ENCODE measurements around the gene CREB5. TPM values are rescaled to one million over a fixed set of nuclear protein-coding genes. Genes with fewer than 3 reads are reported as not detected.

CREB5 gene
- total and polyA plus RNA-seq, 8 donors, result 2.5 to 11.5 (median 3.6) TPM

GRCh38 chr7:28423112-28423511, 10.8 kb downstream of the CREB5 start:
- ATAC-seq (no peak), FAIRE-seq (no peak), DNase-seq (no peak)
- no peaks in the 10 kb centered on the region for H3K36me3 ChIP-seq
- no peaks in the 10 kb centered on the region for H3K9me3 ChIP-seq
- no peaks in the 10 kb centered on the region for H3K4me1 ChIP-seq
- H3K27me3 ChIP-seq, result no peaks in the 10 kb centered on the region
- no peak for TF ChIP-seq CTCF (IDR thresholded peaks at IDR 0.05)
- intact Hi-C loops (cut with DNase I), result no loop called here
- no peak overlapping the region for H3K4me3 ChIP-seq
- H3K27ac ChIP-seq, result no peak overlapping the region

GRCh38 chr7:28423918-28424514, 11.7 kb downstream of the CREB5 start:
- Histone ChIP-seq H3K36me3 (no peaks in the 10 kb centered on the region), H3K27me3 (no peaks in the 10 kb centered on the region), H3K9me3 (no peaks in the 10 kb centered on the region), H3K4me1 (no peaks in the 10 kb centered on the region), H3K27ac (no peak overlapping the region), H3K4me3 (no peak overlapping the region)
- ATAC-seq (no peak), FAIRE-seq (no peak), DNase-seq (no peak)
- TF ChIP-seq CTCF (IDR thresholded peaks at IDR 0.05), result no peak
- 73 to 82% methylated on average over 4 of the region's 4 CpGs for WGBS, 2 donors
- intact Hi-C loops (cut with DNase I), result no loop called here

GRCh38 chr7:28425496-28425895, 13.2 kb downstream of the CREB5 start:
- intact Hi-C loops (cut with DNase I), result no loop called here
- no peak for FAIRE-seq
- 98 to 100% methylated on average over 1 of the region's 1 CpG for WGBS, 2 donors

GRCh38 chr7:28427236-28427635, 14.9 kb downstream of the CREB5 start:
- FAIRE-seq (no peak), ATAC-seq (no peak), DNase-seq (no peak)
- intact Hi-C loops (cut with DNase I), result no loop called here
- Histone ChIP-seq H3K4me1 (no peaks in the 10 kb centered on the region), H3K9me3 (no peaks in the 10 kb centered on the region), H3K36me3 (no peaks in the 10 kb centered on the region), H3K27ac (no peak overlapping the region), H3K27me3 (no peaks in the 10 kb centered on the region), H3K4me3 (no peak overlapping the region)
- WGBS, 2 donors, result 65 to 74% methylated on average over 4 of the region's 4 CpGs
- TF ChIP-seq CTCF (IDR thresholded peaks at IDR 0.05), result no peak

More at GRCh38 chr7:28425496-28425895, 13.2 kb downstream of the CREB5 start:
- no peak for TF ChIP-seq CTCF (IDR thresholded peaks at IDR 0.05)
- ATAC-seq (no peak), DNase-seq (no peak)
- H3K4me1 ChIP-seq, result no peaks in the 10 kb centered on the region
- no peaks in the 10 kb centered on the region for H3K27me3 ChIP-seq
- H3K4me3 ChIP-seq, result no peak overlapping the region
- H3K36me3 ChIP-seq, result no peaks in the 10 kb centered on the region
- no peak overlapping the region for H3K27ac ChIP-seq
- no peaks in the 10 kb centered on the region for H3K9me3 ChIP-seq

- no peak for FAIRE-seq
- Histone ChIP-seq H3K27ac (no peak overlapping the region), H3K27me3 (no peaks in the 10 kb centered on the region), H3K4me1 (peaks cover 0 to 6% (median 0%) of the 10 kb centered on the region in 3 donors), H3K4me3 (no peak overlapping the region), H3K36me3 (no peaks in the 10 kb centered on the region), H3K9me3 (no peaks in the 10 kb centered on the region)
- no peak for DNase-seq
- TF ChIP-seq CTCF (IDR thresholded peaks at IDR 0.05), result no peak
- intact Hi-C loops (cut with DNase I), result no loop called here
- ATAC-seq, result no peak
- WGBS, 2 donors, result 81 to 88% methylated on average over 1 of the region's 1 CpG
Measured at GRCh38 chr7:28430616-28431015, 18.3 kb downstream of the CREB5 start.

Measured in pancreas (tissue), 10 donors.